Measurements from ENCODE around the gene PIK3R3. TPM values are rescaled to one million over a fixed set of nuclear protein-coding genes. Genes with fewer than 3 reads are reported as not detected.
A peak's percentile ranks its signal among the peaks of the same experiment; 100 is the strongest.

Gene PIK3R3
- polyA plus RNA-seq, 1 donor from 2014 or later: 0.24 TPM

- Mint-ChIP-seq H3K36me3 (no peaks in the 10 kb centered on the region), H3K27ac (peak overlapping the region in 2 of 3 donors; percentile 28 to 34), H3K9me3 (no peaks in the 10 kb centered on the region), H3K4me3 (peak overlapping the region in 2 of 4 donors; percentile 1 to 59), H3K4me1 (peaks cover 12 to 22% (median 17%) of the 10 kb centered on the region in 3 donors), H3K27me3 (peaks cover 1% of the 10 kb centered on the region)
These were observed 88.3 kb downstream of the PIK3R3 start for GRCh38 chr1:46044116-46044515.

- H3K4me1 Mint-ChIP-seq: peaks cover 12 to 22% (median 17%) of the 10 kb centered on the region in 3 donors
- H3K27me3 Mint-ChIP-seq: peaks cover 1% of the 10 kb centered on the region
- no peaks in the 10 kb centered on the region for H3K36me3 Mint-ChIP-seq
- peak overlapping the region in 2 of 3 donors; percentile 0 to 54 for H3K27ac Mint-ChIP-seq
- H3K4me3 Mint-ChIP-seq: peak overlapping the region in 3 of 4 donors; percentile 27 to 77 (median 76)
- no peaks in the 10 kb centered on the region for H3K9me3 Mint-ChIP-seq
These were observed 88.9 kb downstream of the PIK3R3 start for GRCh38 chr1:46043458-46044017.

DNA sequence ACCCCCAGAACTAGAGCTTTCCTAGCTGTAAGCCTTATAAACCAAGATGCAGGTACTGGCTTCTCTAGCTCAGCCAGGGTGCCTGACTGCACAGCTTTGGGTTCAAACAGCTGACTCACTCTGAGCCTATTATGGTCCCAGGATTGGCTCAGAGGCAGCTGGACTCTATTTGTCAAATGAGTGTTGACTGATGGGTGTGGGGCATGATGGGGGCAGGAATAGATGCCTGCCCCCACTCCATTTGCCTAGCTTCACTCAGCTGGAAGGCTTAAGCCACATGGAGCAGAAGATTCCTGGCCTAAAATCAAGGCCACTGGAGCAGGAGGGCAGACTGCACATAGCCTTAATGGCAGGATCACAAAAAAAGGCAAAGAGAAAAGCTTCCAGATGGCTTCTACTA lies 90.5 kb downstream of the PIK3R3 start:
- H3K27ac Mint-ChIP-seq: no peak overlapping the region

GRCh38 chr1:46041551-46041950 lies 90.9 kb downstream of the PIK3R3 start:
- Mint-ChIP-seq H3K4me1 (peaks cover 12 to 22% (median 17%) of the 10 kb centered on the region in 3 donors), H3K36me3 (no peaks in the 10 kb centered on the region), H3K27me3 (peaks cover 1% of the 10 kb centered on the region), H3K9me3 (no peaks in the 10 kb centered on the region), H3K27ac (no peak overlapping the region), H3K4me3 (no peak overlapping the region)

More for the DNA sequence above, 90.5 kb downstream of the PIK3R3 start:
- peaks cover 12 to 22% (median 17%) of the 10 kb centered on the region in 3 donors for H3K4me1 Mint-ChIP-seq
- no peaks in the 10 kb centered on the region for H3K36me3 Mint-ChIP-seq
- no peak overlapping the region for H3K4me3 Mint-ChIP-seq
- peaks cover 1% of the 10 kb centered on the region for H3K27me3 Mint-ChIP-seq
- no peaks in the 10 kb centered on the region for H3K9me3 Mint-ChIP-seq

- Mint-ChIP-seq H3K4me1 (peaks cover 10 to 19% (median 16%) of the 10 kb centered on the region in 3 donors), H3K27ac (no peak overlapping the region), H3K9me3 (no peaks in the 10 kb centered on the region), H3K4me3 (no peak overlapping the region), H3K36me3 (no peaks in the 10 kb centered on the region), H3K27me3 (peaks cover 1% of the 10 kb centered on the region)
These were observed 92.8 kb downstream of the PIK3R3 start for GRCh38 chr1:46039571-46040052.

GRCh38 chr1:46036894-46037839 lies 95.3 kb downstream of the PIK3R3 start:
- no peaks in the 10 kb centered on the region for H3K36me3 Mint-ChIP-seq
- no peak overlapping the region for H3K4me3 Mint-ChIP-seq

DNA sequence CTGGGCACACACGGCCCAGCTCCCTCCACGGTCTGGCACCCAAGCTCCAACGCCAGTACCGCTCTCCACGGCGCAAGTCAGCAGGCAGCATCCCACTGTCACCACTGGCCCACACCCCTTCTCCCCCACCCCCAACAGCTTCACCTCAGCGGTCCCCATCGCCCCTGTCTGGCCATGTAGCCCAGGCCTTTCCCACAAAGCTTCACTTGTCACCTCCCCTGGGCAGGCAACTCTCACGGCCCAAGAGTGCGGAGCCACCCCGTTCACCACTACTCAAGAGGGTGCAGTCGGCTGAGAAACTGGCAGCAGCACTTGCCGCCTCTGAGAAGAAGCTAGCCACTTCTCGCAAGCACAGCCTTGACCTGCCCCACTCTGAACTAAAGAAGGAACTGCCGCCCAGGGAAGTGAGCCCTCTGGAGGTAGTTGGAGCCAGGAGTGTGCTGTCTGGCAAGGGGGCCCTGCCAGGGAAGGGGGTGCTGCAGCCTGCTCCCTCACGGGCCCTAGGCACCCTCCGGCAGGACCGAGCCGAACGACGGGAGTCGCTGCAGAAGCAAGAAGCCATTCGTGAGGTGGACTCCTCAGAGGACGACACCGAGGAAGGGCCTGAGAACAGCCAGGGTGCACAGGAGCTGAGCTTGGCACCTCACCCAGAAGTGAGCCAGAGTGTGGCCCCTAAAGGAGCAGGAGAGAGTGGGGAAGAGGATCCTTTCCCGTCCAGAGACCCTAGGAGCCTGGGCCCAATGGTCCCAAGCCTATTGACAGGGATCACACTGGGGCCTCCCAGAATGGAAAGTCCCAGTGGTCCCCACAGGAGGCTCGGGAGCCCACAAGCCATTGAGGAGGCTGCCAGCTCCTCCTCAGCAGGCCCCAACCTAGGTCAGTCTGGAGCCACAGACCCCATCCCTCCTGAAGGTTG lies 97.6 kb downstream of the PIK3R3 start:
- no peaks in the 10 kb centered on the region for H3K27me3 Mint-ChIP-seq
- H3K36me3 Mint-ChIP-seq: no peaks in the 10 kb centered on the region
- no peaks in the 10 kb centered on the region for H3K9me3 Mint-ChIP-seq
- no peak overlapping the region for H3K4me3 Mint-ChIP-seq
- no peaks in the 10 kb centered on the region for H3K4me1 Mint-ChIP-seq
- H3K27ac Mint-ChIP-seq: no peak overlapping the region

More at GRCh38 chr1:46036894-46037839, 95.3 kb downstream of the PIK3R3 start:
- Mint-ChIP-seq H3K9me3 (no peaks in the 10 kb centered on the region), H3K4me1 (no peaks in the 10 kb centered on the region), H3K27me3 (no peaks in the 10 kb centered on the region), H3K27ac (no peak overlapping the region)

GRCh38 chr1:46030876-46031660 lies 101.4 kb downstream of the PIK3R3 start:
- H3K4me1 Mint-ChIP-seq: no peaks in the 10 kb centered on the region
- no peaks in the 10 kb centered on the region for H3K9me3 Mint-ChIP-seq
- H3K4me3 Mint-ChIP-seq: no peak overlapping the region
- H3K27me3 Mint-ChIP-seq: no peaks in the 10 kb centered on the region
- H3K36me3 Mint-ChIP-seq: peaks cover 2% of the 10 kb centered on the region
- H3K27ac Mint-ChIP-seq: peak overlapping the region in 1 of 3 donors; percentile 44

GRCh38 chr1:46030074-46030870 lies 102.2 kb downstream of the PIK3R3 start:
- H3K4me3 Mint-ChIP-seq: no peak overlapping the region
- peak overlapping the region in 1 of 3 donors; percentile 26 for H3K27ac Mint-ChIP-seq
- H3K9me3 Mint-ChIP-seq: no peaks in the 10 kb centered on the region
- H3K4me1 Mint-ChIP-seq: no peaks in the 10 kb centered on the region
- H3K27me3 Mint-ChIP-seq: no peaks in the 10 kb centered on the region
- peaks cover 2% of the 10 kb centered on the region for H3K36me3 Mint-ChIP-seq

GRCh38 chr1:46027788-46028573 lies 104.4 kb downstream of the PIK3R3 start:
- Mint-ChIP-seq H3K9me3 (no peaks in the 10 kb centered on the region), H3K27ac (no peak overlapping the region)

DNA sequence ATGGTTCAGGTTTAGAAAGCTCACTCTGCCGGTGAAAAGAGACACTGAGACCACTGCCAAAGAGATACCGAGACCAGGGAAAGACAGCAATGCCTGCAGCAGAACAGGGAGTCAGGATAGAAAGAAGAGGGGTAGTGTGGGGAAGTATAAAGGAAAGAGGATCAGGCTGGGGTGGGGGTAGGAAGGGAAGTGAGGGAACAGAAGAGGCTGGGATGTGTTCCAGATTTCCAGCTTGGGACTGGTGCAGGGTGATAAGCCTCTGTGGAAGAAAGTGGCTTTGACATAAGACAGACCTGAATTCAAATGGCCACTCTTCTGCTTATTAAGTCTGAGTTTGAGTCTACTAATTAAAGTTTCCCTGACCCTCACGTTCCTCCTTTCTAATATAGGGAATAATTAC lies 105.9 kb downstream of the PIK3R3 start:
- Mint-ChIP-seq H3K4me1 (no peaks in the 10 kb centered on the region), H3K27ac (no peak overlapping the region), H3K36me3 (peaks cover 2% of the 10 kb centered on the region), H3K9me3 (no peaks in the 10 kb centered on the region), H3K27me3 (no peaks in the 10 kb centered on the region), H3K4me3 (peak overlapping the region in 1 of 4 donors; percentile 23)

More at GRCh38 chr1:46027788-46028573, 104.4 kb downstream of the PIK3R3 start:
- no peaks in the 10 kb centered on the region for H3K4me1 Mint-ChIP-seq
- no peak overlapping the region for H3K4me3 Mint-ChIP-seq
- H3K36me3 Mint-ChIP-seq: peaks cover 2% of the 10 kb centered on the region
- no peaks in the 10 kb centered on the region for H3K27me3 Mint-ChIP-seq

DNA sequence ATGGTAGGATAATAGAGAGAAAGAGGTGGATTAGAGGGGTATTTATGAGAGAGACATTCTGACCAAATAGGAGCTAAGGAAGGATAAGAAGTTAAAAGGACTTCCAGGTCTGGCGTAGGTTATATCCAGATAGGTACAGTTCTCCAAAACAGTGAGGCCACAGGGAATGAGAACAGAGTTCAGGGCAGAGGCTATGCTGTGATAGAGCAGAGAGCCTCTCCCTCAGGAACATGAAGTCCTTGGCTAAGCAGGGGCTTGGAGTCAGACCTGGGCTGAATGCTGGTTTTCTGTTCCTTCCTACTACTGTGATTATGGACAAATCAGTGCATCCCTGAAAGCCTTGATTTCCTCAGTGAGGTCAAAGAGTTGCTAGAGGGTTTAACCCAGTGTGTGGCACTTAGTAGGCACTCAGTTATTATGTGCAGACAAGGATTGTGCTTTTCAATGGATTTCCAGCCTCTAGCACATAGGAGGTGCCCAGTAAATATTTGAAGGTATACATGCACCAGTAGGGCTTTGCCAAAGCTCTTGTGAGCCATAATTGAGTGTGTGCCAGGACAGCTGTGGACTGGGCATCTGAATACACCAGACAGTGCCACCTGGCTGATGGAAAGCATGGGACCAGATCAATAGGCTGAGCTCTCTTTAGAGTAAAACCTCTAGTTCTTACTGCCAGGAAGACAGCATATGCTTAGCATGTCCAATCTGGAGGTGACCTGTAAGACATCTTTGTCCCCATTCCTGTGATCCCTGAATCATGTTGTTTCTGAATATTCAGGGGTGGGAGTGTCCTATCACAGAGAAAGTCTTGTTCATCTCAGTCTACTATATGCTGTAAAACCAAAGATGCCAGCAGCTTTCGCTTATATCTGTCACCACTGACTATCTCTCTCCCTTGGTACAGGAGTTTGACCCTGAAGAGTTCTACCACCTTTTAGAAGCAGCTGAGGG lies 111.1 kb downstream of the PIK3R3 start:
- no peaks in the 10 kb centered on the region for H3K27me3 Mint-ChIP-seq
- no peaks in the 10 kb centered on the region for H3K4me1 Mint-ChIP-seq
- H3K27ac Mint-ChIP-seq: no peak overlapping the region
- no peak overlapping the region for H3K4me3 Mint-ChIP-seq
- peaks cover under 1% of the 10 kb centered on the region for H3K36me3 Mint-ChIP-seq
- H3K9me3 Mint-ChIP-seq: no peaks in the 10 kb centered on the region
